ENCODE data around the gene MET.
A peak's percentile ranks its signal among the peaks of the same experiment; 100 is the strongest.
"Not testable (repeated sequence)": the region's sequence is repeated elsewhere in the genome, so short reads cannot be mapped to it uniquely, and the experiment has no call there.

MET gene

GRCh38 chr7:116812860-116813259 lies 140.9 kb downstream of the MET start:
- DNase-seq = no peak

DNA sequence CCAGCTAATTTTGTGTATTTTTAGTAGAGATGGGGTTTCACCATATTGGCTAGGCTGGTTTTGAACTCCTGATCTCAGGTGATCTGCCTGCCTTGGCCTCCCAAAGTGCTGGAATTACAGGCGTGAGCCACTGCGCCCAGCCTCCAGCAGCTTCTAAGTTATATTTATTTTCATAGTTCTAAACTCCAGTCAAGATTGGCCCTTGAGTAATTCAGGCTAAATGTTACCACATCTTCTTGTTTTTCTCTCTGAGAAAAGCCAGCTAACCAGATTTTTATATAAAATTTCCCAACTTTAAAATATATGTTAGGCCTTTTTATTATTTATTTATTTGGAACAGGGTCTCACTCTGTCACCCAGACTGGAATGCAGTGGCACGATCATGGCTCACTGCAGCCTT lies 141.4 kb downstream of the MET start:
- DNase-seq = not testable (repeated sequence)

DNA sequence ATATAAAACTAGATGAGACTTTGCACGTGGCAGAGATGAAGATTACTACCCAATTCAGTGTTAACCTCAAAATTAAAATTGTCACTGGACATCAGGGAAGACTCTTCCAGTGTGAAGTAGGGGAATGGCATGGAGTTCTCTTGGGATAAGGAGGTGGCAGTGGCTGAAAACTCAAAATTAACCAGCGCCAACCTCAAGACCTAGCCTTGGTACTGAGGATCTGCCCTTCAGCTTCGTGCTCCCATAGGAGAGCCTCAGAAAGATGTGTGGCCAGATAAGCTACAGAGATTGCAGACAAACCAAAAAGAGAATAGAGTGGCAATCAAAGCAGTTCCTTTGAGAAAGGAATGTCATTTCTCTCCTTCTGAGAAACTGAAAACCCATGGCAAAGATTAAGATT lies 143.0 kb downstream of the MET start:
- no peak for DNase-seq

DNA sequence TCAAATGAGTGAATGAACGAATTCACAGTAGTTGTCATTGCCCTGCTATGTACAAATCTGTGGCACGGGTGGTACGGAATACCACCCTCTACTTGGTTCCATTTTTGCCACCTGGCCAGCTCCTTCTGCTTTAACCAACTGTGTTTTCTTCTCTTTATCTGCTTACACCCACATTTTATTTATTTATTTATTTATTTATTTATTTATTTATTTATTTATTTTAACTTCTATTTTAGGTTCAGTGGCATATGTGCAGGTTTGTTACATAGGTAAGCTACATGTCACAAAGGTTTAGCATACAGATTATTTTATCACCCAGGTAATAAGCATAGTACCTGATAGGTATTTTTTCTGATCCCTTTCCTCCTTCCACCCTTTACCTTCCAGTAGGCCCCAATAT lies 148.2 kb downstream of the MET start:
- DNase-seq = no peak

GRCh38 chr7:116821647-116822046 lies 149.7 kb downstream of the MET start:
- not testable (repeated sequence) for DNase-seq

DNA sequence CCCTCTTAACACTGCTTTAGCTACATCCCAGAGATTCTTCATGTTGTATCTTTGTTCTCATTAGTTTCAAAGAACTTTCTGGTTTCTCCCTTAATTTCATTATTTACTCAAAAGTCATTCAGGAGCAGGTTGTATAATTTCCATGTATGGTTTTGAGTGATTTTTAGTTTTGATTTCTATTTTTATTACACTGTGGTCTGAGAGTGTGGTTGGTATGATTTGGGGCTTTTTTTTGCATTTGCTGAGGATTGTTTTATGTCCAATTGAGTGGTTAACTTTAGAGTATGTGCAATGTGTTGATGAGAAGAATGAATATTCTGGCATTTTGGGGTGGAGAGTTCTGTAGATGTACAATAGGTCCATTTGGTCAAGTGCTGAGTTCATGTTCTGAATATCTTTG lies 152.5 kb downstream of the MET start:
- no peak for DNase-seq

GRCh38 chr7:116828281-116828680 lies 156.3 kb downstream of the MET start:
- DNase-seq = no peak

DNA sequence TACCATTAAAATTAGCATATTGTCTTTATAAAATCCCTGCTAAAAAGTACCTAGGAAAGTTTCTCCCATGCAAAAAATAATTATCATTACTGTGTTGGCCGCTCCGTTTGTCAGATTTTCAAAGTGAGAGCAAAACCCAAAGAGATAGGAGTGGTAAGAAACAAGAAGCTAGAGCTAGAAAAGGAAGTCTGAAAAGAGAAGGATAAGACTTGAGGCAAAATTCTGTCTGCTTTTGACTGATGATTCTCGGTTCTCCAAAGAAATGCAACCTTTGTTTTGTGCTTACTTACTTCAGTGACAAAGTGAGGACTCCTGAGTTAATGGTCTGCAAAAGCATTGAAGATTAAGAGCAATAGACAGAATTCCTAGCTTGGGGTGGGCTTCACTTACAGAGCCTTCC lies 157.0 kb downstream of the MET start:
- no peak for DNase-seq

GRCh38 chr7:116829493-116829892 lies 157.5 kb downstream of the MET start:
- DNase-seq = no peak

GRCh38 chr7:116832692-116833091 lies 160.7 kb downstream of the MET start:
- no peak for DNase-seq

GRCh38 chr7:116834815-116835504 lies 163.0 kb downstream of the MET start:
- DNase-seq = no peak

GRCh38 chr7:116836048-116836447 lies 164.1 kb downstream of the MET start:
- DNase-seq = no peak

DNA sequence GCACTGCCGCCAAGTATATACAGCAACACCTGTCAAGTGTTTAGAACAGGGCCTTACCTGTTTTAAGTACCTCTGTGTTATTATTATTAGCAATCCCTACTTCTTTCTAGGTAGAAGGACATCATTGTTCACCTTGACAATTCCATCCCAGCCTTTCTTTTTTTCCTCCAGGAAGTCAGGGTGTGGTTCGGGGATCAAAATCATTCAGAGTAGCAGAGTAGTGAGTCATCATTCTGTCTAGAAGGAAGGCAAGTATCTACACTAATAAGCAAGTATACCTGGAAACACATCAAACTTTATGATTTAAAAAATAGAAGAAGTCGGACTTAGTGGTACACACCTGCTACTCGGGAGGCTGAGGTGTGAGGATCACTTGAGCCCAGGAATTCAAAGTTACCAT lies 164.9 kb downstream of the MET start:
- no peak for DNase-seq

GRCh38 chr7:116837586-116837985 lies 165.6 kb downstream of the MET start:
- DNase-seq = no peak

- DNase-seq = no peak
These were observed 168.3 kb downstream of the MET start for GRCh38 chr7:116840256-116840655.

DNA sequence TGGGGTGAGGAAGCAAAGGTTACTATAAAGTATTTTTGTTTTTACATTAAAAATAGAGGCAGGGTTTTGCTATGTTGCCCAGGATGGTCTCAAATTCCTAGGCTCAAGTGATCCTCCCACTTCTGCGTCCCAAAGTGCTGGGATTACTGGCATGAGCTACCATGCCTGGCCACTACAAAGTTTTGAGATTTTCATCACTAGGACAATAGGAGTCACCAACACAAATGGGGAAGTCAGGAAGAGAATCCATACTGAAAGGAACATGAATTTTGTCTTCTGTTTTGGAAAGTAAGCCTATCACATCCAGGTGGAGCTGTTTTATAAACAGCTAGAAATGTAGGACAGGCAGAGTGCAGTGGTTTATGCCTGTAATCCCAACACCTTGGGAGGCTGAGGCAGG lies 170.4 kb downstream of the MET start:
- no peak for DNase-seq

- peak; percentile 45 for DNase-seq
These were observed 171.4 kb downstream of the MET start for GRCh38 chr7:116843378-116843777.
